H1 (cell line): Measurements from ENCODE around the gene ITGA11. TPM values are rescaled to one million over a fixed set of nuclear protein-coding genes. Genes with fewer than 3 reads are reported as not detected.

ENCODE experiments used
- CTCF ChIA-PET: fragments of 300-600 bp; sonication (Branson Sonifier 250); formaldehyde crosslinking; loops from one replicate; lab custom pipeline; 2021; ENCODE audit not compliant: partially characterized antibody; lab: Charles Lee
- POLR2A ChIA-PET: fragments of 300-600 bp; sonication (Branson Sonifier 250); formaldehyde crosslinking; loops from one replicate; lab custom pipeline; 2021; ENCODE audit warnings: inconsistent platforms; ENCODE audit not compliant: partially characterized antibody; lab: Charles Lee
- DNase-seq, 2 experiments: peaks; one replicate each; pipeline versions ENCODE4 v3.0.0 to v3.0.0-alpha.2; 2010 to 2022; ENCODE audit warnings: low spot score in 2 of 2, low read depth in 1 of 2, mixed read lengths in 1 of 2
- FAIRE-seq: peaks from 2 replicates; lab custom pipeline; 2011; peaks lifted over from hg19 to GRCh38; lab: Jason Lieb, UNC
- H2AFZ ChIP-seq: 2 replicates; pipeline ENCODE4 v1.8.1; 2012; ENCODE audit warnings: low read length, inconsistent platforms
- H2AK5ac ChIP-seq: 2 replicates; pipeline ENCODE4 v1.6.1; 2013; ENCODE audit warnings: low read depth, low read length
- H2BK120ac ChIP-seq: replicated peaks from 2 replicates; pipeline ENCODE3; 2013; ENCODE audit warnings: low read depth, low read length, inconsistent platforms
- H2BK12ac ChIP-seq: 2 replicates; pipeline ENCODE4 v1.6.1; 2013; ENCODE audit warnings: low read depth, low read length
- H2BK15ac ChIP-seq: 2 replicates; pipeline ENCODE4 v1.6.1; 2013; ENCODE audit warnings: low read length
- H2BK20ac ChIP-seq: 2 replicates; pipeline ENCODE4 v1.6.1; 2013; ENCODE audit warnings: low read length
- H2BK5ac ChIP-seq: 2 replicates; pipeline ENCODE4 v1.6.1; 2013; ENCODE audit warnings: low read depth, low read length
- H3K14ac ChIP-seq: 2 replicates; pipeline ENCODE4 v1.6.1; 2013; ENCODE audit warnings: inconsistent platforms; ENCODE audit not compliant: insufficient read length
- H3K18ac ChIP-seq: 2 replicates; pipeline ENCODE4 v1.6.1; 2013; ENCODE audit warnings: low read length; ENCODE audit errors: extremely low read depth
- H3K23ac ChIP-seq: 2 replicates; pipeline ENCODE4 v1.6.1; 2013; ENCODE audit warnings: inconsistent platforms; ENCODE audit not compliant: insufficient read length
- H3K23me2 ChIP-seq: 2 replicates; pipeline ENCODE4 v1.6.1; 2013; ENCODE audit warnings: low read depth, low read length
- H3K27ac ChIP-seq: 2 replicates; pipeline ENCODE4 v1.6.1; 2011; ENCODE audit warnings: low read depth, low read length, inconsistent platforms
- H3K27me3 ChIP-seq, 4 experiments: replicated peaks in 1 of 4; 1 replicate in 1 of 4; 2 replicates in 3 of 4; pipeline versions ENCODE4 v1.6.1 to v1.8.1; 2011 to 2013; ENCODE audit warnings: low read length in 3 of 4, mild to moderate bottlenecking in 3 of 4, inconsistent platforms in 2 of 4, mixed read lengths in 2 of 4, moderate library complexity in 1 of 4; ENCODE audit not compliant: control insufficient read depth in 3 of 4, insufficient read depth in 3 of 4; ENCODE audit errors: extremely low read depth in 1 of 4
- H3K36me3 ChIP-seq, 4 experiments: 2 replicates each; pipeline versions ENCODE4 v1.6.1 to v1.8.1; 2011 to 2013; ENCODE audit warnings: mild to moderate bottlenecking in 4 of 4, low read length in 3 of 4, moderate library complexity in 2 of 4, control low read depth in 1 of 4, inconsistent platforms in 1 of 4; ENCODE audit not compliant: insufficient read depth in 4 of 4, control insufficient read depth in 2 of 4
- H3K4ac ChIP-seq: replicated peaks from 2 replicates; pipeline ENCODE3; 2013; ENCODE audit warnings: low read length, low read depth, mixed read lengths, inconsistent platforms; ENCODE audit not compliant: insufficient read length
- H3K4me1 ChIP-seq, 4 experiments: replicated peaks in 1 of 4; 1 replicate in 1 of 4; 2 replicates in 3 of 4; pipeline versions ENCODE4 v1.6.1 to v1.8.1; 2011 to 2013; ENCODE audit warnings: low read length in 3 of 4, inconsistent platforms in 2 of 4, mixed read lengths in 1 of 4; ENCODE audit not compliant: insufficient read depth in 4 of 4, control insufficient read depth in 3 of 4
- H3K4me2 ChIP-seq, 2 experiments: 2 replicates each; pipeline versions ENCODE4 v1.6.1 to v1.8.1; 2011 to 2013; ENCODE audit warnings: low read depth in 2 of 2, low read length in 2 of 2, control low read depth in 1 of 2, inconsistent platforms in 1 of 2, mild to moderate bottlenecking in 1 of 2; ENCODE audit not compliant: insufficient read depth in 1 of 2
- H3K4me3 ChIP-seq, 4 experiments: fragments of 200-600, 300-600 bp in 1 of 4; sonication (generic), shearing (Covaris generic), sonication (Bioruptor Twin) in 1 of 4; 2 replicates each; pipeline versions ENCODE4 v1.5.1 to v1.8.1; 2011 to 2016; ENCODE audit warnings: low read length in 4 of 4, low read depth in 3 of 4, control low read depth in 2 of 4, inconsistent platforms in 2 of 4, mild to moderate bottlenecking in 2 of 4, mixed read lengths in 1 of 4, moderate library complexity in 1 of 4; ENCODE audit not compliant: insufficient read depth in 2 of 4; ENCODE audit errors: extremely low read depth in 1 of 4
- H3K56ac ChIP-seq: replicated peaks from 2 replicates; pipeline ENCODE3; 2013; ENCODE audit warnings: low read depth, mild to moderate bottlenecking, mixed read lengths, low read length, inconsistent platforms; ENCODE audit not compliant: insufficient read length
- H3K79me1 ChIP-seq: 2 replicates; pipeline ENCODE4 v1.6.1; 2013; ENCODE audit warnings: low read depth, low read length, control low read depth
- H3K79me2 ChIP-seq, 2 experiments: 2 replicates each; pipeline versions ENCODE4 v1.6.1 to v1.8.1; 2012 to 2013; ENCODE audit warnings: low read length in 2 of 2, mild to moderate bottlenecking in 2 of 2, inconsistent platforms in 1 of 2; ENCODE audit not compliant: insufficient read depth in 2 of 2, control insufficient read depth in 1 of 2
- H3K9ac ChIP-seq, 4 experiments: replicated peaks in 1 of 4; 1 replicate in 1 of 4; 2 replicates in 3 of 4; pipeline versions ENCODE4 v1.6.1 to v1.8.1; 2011 to 2013; ENCODE audit warnings: low read depth in 3 of 4, low read length in 3 of 4, control low read depth in 2 of 4, mild to moderate bottlenecking in 2 of 4, moderate library complexity in 2 of 4, inconsistent platforms in 1 of 4; ENCODE audit errors: extremely low read depth in 1 of 4
- H3K9me3 ChIP-seq, 2 experiments: 2 replicates each; pipeline versions ENCODE4 v1.6.1 to v1.8.1; 2012 to 2013; ENCODE audit warnings: mild to moderate bottlenecking in 2 of 2, moderate library complexity in 2 of 2, control low read depth in 1 of 2, inconsistent platforms in 1 of 2, low read depth in 1 of 2, low read length in 1 of 2, mixed read lengths in 1 of 2; ENCODE audit not compliant: insufficient read depth in 2 of 2
- H4K20me1 ChIP-seq, 2 experiments: replicated peaks in 1 of 2; 2 replicates each; pipeline versions ENCODE3 to v1.8.1; 2011 to 2013; ENCODE audit warnings: inconsistent platforms in 2 of 2, low read length in 2 of 2, mild to moderate bottlenecking in 1 of 2; ENCODE audit not compliant: insufficient read depth in 2 of 2, control insufficient read depth in 1 of 2
- H4K5ac ChIP-seq: 2 replicates; pipeline ENCODE4 v1.6.1; 2013; ENCODE audit warnings: low read length, low read depth, mixed read lengths, inconsistent platforms; ENCODE audit not compliant: insufficient read length
- H4K8ac ChIP-seq: 2 replicates; pipeline ENCODE4 v1.8.0; 2013; ENCODE audit warnings: mild to moderate bottlenecking, moderate library complexity, low read length, inconsistent platforms; ENCODE audit not compliant: insufficient read depth; ENCODE audit errors: extremely low read depth
- H4K91ac ChIP-seq: replicated peaks from 2 replicates; pipeline ENCODE3; 2013; ENCODE audit warnings: low read length, mixed read lengths, inconsistent platforms; ENCODE audit not compliant: insufficient read length
- ASH2L ChIP-seq: fragments of 200-600, 300-600 bp; sonication (generic); IDR thresholded peaks from one replicate; pipeline ENCODE4 v1.7.1; 2017; ENCODE audit warnings: low read length
- BRCA1 ChIP-seq: IDR thresholded peaks from 2 replicates; pipeline ENCODE4 v1.6.1; 2012; ENCODE audit warnings: low read depth, low read length, improper control_type of control experiment
- E2F6 ChIP-seq: IDR thresholded peaks from 2 replicates; pipeline ENCODE4 v1.6.1; 2012; ENCODE audit warnings: inconsistent platforms
- EGR1 ChIP-seq: IDR thresholded peaks from 2 replicates; pipeline ENCODE4 v1.6.1; 2011; ENCODE audit warnings: low read depth, low read length, borderline replicate concordance
- HDAC2 ChIP-seq, 2 experiments: fragments of 300-600 bp in 1 of 2; sonication (generic) in 1 of 2; IDR thresholded peaks; 2 replicates each; pipeline ENCODE4 v1.6.1; 2011 to 2012; ENCODE audit warnings: low read depth in 2 of 2, low read length in 2 of 2, mild to moderate bottlenecking in 2 of 2, moderate library complexity in 2 of 2, borderline replicate concordance in 1 of 2, inconsistent platforms in 1 of 2
- NRF1 ChIP-seq: IDR thresholded peaks from 2 replicates; pipeline ENCODE4 v1.6.1; 2011; ENCODE audit warnings: mild to moderate bottlenecking, low read depth, low read length, improper control_type of control experiment
- RFX5 ChIP-seq: IDR thresholded peaks from 2 replicates; pipeline ENCODE4 v1.6.1; 2011; ENCODE audit warnings: low read depth, low read length, improper control_type of control experiment, borderline replicate concordance
- SIX5 ChIP-seq: IDR thresholded peaks from 2 replicates; pipeline ENCODE4 v1.6.1; 2011; ENCODE audit warnings: mild to moderate bottlenecking, low read depth, low read length
- SP2 ChIP-seq: IDR thresholded peaks from 2 replicates; pipeline ENCODE4 v1.6.1; 2012; ENCODE audit warnings: mild to moderate bottlenecking, low read length, inconsistent platforms
- TBP ChIP-seq: IDR thresholded peaks from 2 replicates; pipeline ENCODE4 v1.6.1; 2011; ENCODE audit warnings: low read depth, low read length, improper control_type of control experiment
- WGBS, 2 experiments: shearing (Covaris generic) in 1 of 2; methylation state at CpG; one replicate each; pipeline versions ENCODE4 v1.1.6 to v1.1.7; 2013 to 2015; ENCODE audit warnings: low lambda C conversion rate in 2 of 2, mixed read lengths in 2 of 2, inconsistent platforms in 1 of 2, low coverage in 1 of 2, missing lambda C conversion rate in 1 of 2; ENCODE audit not compliant: insufficient replicate concordance in 2 of 2, insufficient coverage in 1 of 2, insufficient read length in 1 of 2; ENCODE audit errors: extremely low coverage in 1 of 2, missing lambda C conversion rate in 1 of 2; 5-methylcytosine and 5-hydroxymethylcytosine counted together
- polyA plus RNA-seq, 7 experiments: library from polyadenylated mRNA; depleted of rRNA in 3 of 7; stranded (reverse) in 5 of 7; unstranded in 2 of 7; fragments of >200 nt in 5 of 7; fragments of 200-250 nt in 2 of 7; gene quantifications; 1 replicate in 5 of 7; 2 replicates in 1 of 7; 4 replicates in 1 of 7; pipeline versions ENCODE4 v1.2.1 to v1.2.3, GENCODE V29; 2011 to 2013; ENCODE audit warnings: missing spikeins in 2 of 7, mixed read lengths in 2 of 7
- total RNA-seq: library from RNA; stranded (reverse); fragmentation: NEBNext Ultra II Directional; extraction: Animal tissue kit (Norgen Biotek cat#: 25700); gene quantifications from 2 replicates; pipeline ENCODE4 v1.2.1, GENCODE V29; 2021

Gene ITGA11
- total and polyA plus RNA-seq, 2 of the 8 experiments (the other 6 are each of a cell fraction or from before 2014, with no cell fraction given): 0.05 to 0.06 TPM

- CTCF ChIA-PET: interaction anchor here (0.9 to 11.0 kb wide), 4 partner anchors 14 to 49 kb away, joined by 3 to 199 read pairs (median 38); partner anchors contain the start of gene FEM1B
- FAIRE-seq: peak; percentile 65
- TF ChIP-seq BRCA1 (no peak), HDAC2 (IDR thresholded peaks at IDR 0.05; ENCODE audit: borderline replicate concordance in 1 of 2, low read depth in 2 of 2, low read length in 2 of 2) (peak in 1 of 2 experiments; percentile 58; a peak in 1 of 4 replicates), NRF1 (no peak), TBP (peak; percentile 91), SP2 (no peak), ASH2L (peak; percentile 94), RFX5 (no peak), SIX5 (no peak), EGR1 (no peak), E2F6 (peak; percentile 92)
These were observed 175.1 kb downstream of the ITGA11 start for GRCh38 chr15:68256675-68257450.

More at GRCh38 chr15:68256675-68257450, 175.1 kb downstream of the ITGA11 start:
- H4K8ac ChIP-seq: peak overlapping the region; percentile 99
- peak overlapping the region; percentile 98 for H3K18ac ChIP-seq
- peak overlapping the region; percentile 88; the same call in 1 of the 2 replicates for H2AK5ac ChIP-seq
- no peaks in the 10 kb centered on the region; a peak in 1 of 4 replicates for H3K9me3 ChIP-seq
- peak overlapping the region; percentile 91 for H3K4ac ChIP-seq
- peak overlapping the region; percentile 96 for H4K5ac ChIP-seq
- H2AFZ ChIP-seq: peak overlapping the region; percentile 1; the same call in 1 of the 2 replicates
- H3K4me1 ChIP-seq: peaks cover 0 to 10% (median 6%) of the 10 kb centered on the region in 4 experiments; a peak in 4 of 7 replicates
- peak; percentile 88 to 94 for DNase-seq
- H2BK15ac ChIP-seq: peak overlapping the region; percentile 95; the same call in 1 of the 2 replicates
- peak overlapping the region; percentile 38 to 57 (median 46) for H3K4me3 ChIP-seq
- H3K23ac ChIP-seq: no peak overlapping the region
- H3K23me2 ChIP-seq: no peaks in the 10 kb centered on the region; the same call in 1 of the 2 replicates
- WGBS, 2 experiments: 10% methylated on average over 55 of the region's 57 CpGs; no CpG with 5 or more reads in 1 of the 2 experiments
- no peaks in the 10 kb centered on the region for H3K79me1 ChIP-seq
- peak overlapping the region; percentile 61 for H2BK20ac ChIP-seq
- no peaks in the 10 kb centered on the region for H3K79me2 ChIP-seq
- no peaks in the 10 kb centered on the region for H3K27me3 ChIP-seq
- H4K20me1 ChIP-seq: no peaks in the 10 kb centered on the region
- H3K4me2 ChIP-seq: peak overlapping the region; percentile 70 to 78
- no peaks in the 10 kb centered on the region for H3K36me3 ChIP-seq
- peak overlapping the region; percentile 79 for H2BK120ac ChIP-seq
- peak overlapping the region; percentile 100 for H4K91ac ChIP-seq
- H3K27ac ChIP-seq: peak overlapping the region; percentile 95
- H3K14ac ChIP-seq: no peak overlapping the region
- peak overlapping the region; percentile 92 for H3K56ac ChIP-seq
- H2BK12ac ChIP-seq: peak overlapping the region; percentile 92; the same call in 1 of the 2 replicates
- peak overlapping the region; percentile 64 to 88 (median 76) for H3K9ac ChIP-seq
- POLR2A ChIA-PET: interaction anchor here (0.7 to 2.3 kb wide), 16 partner anchors 9 to 69 kb away, joined by 3 to 32 read pairs (median 5); partner anchors contain the start of gene FEM1B
- H2BK5ac ChIP-seq: peak overlapping the region; percentile 99
